GM12864 (cell line): ENCODE results near the gene FGFR1OP2.

Source experiments
- DNase-seq: peaks from one replicate; pipeline ENCODE4 v3.0.0-alpha.2; 2011; ENCODE audit warnings: low read depth
- H3K4me3 ChIP-seq: 2 replicates; pipeline ENCODE4 v1.5.1; 2011; ENCODE audit warnings: mild to moderate bottlenecking, low read depth, low read length, control low read depth
- CTCF ChIP-seq: IDR thresholded peaks from 2 replicates; pipeline ENCODE4 v1.5.1; 2011; ENCODE audit warnings: low read depth, mild to moderate bottlenecking, moderate library complexity, low read length, control low read depth, inconsistent platforms; ENCODE audit errors: missing control alignments

The FGFR1OP2 gene

GRCh38 chr12:27014085-27014858 is 76.0 kb downstream of the FGFR1OP2 start, which contains the start of gene TM7SF3:
Gene TM7SF3, minus strand, starts transcription at chr12:27014384. Its CDS starts 216 bp downstream, at chr12:27014168.
- H3K4me3 ChIP-seq = peak within 1 kb of the TSS; percentile 98
- peak; percentile 92 for TF ChIP-seq CTCF
- DNase-seq = peak; percentile 75

- no peak for TF ChIP-seq CTCF
- no peak for DNase-seq
- H3K4me3 ChIP-seq = peak overlapping the region; percentile 45; the same call in 1 of the 2 replicates
Observed at GRCh38 chr12:27014859-27015729, 76.8 kb downstream of the FGFR1OP2 start.

GRCh38 chr12:27015730-27016076 is 77.4 kb downstream of the FGFR1OP2 start:
- no peak for TF ChIP-seq CTCF
- peak; percentile 22 for DNase-seq
- H3K4me3 ChIP-seq = no peak overlapping the region
